Fibroblast of villous mesenchyme (primary cell): ENCODE data around the gene CABP1. TPM values are rescaled to one million over a fixed set of nuclear protein-coding genes. Genes with fewer than 3 reads are reported as not detected.
"Not testable (repeated sequence)": the region's sequence is repeated elsewhere in the genome, so short reads cannot be mapped to it uniquely, and the experiment has no call there.

Experiments
- DNase-seq: peaks from one replicate; pipeline ENCODE4 v3.0.0-alpha.2; 2010; ENCODE audit warnings: low read depth
- H3K4me3 ChIP-seq: 2 replicates; pipeline ENCODE4 v1.5.1; 2011; ENCODE audit warnings: low read depth, mild to moderate bottlenecking, low read length
- total RNA-seq: library from RNA; depleted of rRNA; stranded (reverse); fragments of >200 nt; gene quantifications from 2 replicates; pipeline ENCODE4 v1.2.3, GENCODE V29; 2012
- TF ChIP-seq, protein P1 (sequence below): IDR thresholded peaks from 2 replicates; pipeline ENCODE4 v1.5.1; 2012; ENCODE audit warnings: low read depth, mild to moderate bottlenecking, low read length; ENCODE audit not compliant: insufficient read depth

The CABP1 gene
- total RNA-seq, 1 donor: not detected

DNA sequence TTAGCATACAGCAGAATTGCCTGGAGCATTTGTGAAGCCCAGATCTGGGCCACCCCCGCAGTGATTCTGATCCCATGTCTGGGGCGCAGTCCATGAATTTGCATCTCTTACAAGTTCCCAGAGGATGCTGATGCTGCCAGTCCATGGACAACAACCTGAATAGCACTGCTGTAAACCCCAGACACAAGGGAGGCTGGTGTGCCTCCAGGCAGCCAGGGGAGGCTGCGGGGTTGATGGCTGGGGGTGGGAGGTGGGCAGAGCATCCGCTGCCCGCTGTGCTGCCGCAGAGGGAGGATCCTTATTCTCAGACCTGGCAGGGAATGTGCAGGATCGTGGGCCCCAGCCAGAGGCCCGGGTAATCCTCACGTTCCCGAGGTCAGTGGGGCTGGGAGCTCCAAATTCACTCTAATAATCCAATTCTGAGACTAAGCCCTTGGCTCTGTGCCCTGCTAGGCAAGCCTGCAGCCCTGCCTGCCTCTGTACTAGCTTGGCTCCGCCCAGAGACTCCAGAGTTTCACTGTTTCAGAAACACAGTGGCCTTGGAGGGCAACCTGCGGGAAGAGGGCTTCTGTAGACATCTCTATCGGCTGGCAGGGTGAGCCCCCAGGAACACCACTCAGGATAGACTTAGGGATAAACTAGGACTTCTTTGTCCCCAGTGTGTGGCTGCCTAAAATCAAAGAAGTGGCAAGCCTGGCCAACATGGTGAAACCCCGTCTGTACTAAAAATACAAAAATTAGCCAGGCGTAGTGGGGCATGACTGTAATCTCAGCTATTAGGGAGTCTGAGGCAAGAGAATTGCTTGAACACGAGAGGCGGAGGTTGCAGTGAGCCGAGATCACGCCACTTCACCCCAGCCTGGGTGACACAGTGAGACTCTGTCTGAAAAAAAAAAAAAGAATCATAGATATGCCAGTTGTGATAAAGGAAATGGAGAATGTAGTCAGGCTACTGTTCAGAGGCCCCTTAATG is 28.7 kb downstream of the CABP1 start:
- H3K4me3 ChIP-seq: no peak overlapping the region
- peak; percentile 24 for DNase-seq
- TF ChIP-seq, protein P1, sequence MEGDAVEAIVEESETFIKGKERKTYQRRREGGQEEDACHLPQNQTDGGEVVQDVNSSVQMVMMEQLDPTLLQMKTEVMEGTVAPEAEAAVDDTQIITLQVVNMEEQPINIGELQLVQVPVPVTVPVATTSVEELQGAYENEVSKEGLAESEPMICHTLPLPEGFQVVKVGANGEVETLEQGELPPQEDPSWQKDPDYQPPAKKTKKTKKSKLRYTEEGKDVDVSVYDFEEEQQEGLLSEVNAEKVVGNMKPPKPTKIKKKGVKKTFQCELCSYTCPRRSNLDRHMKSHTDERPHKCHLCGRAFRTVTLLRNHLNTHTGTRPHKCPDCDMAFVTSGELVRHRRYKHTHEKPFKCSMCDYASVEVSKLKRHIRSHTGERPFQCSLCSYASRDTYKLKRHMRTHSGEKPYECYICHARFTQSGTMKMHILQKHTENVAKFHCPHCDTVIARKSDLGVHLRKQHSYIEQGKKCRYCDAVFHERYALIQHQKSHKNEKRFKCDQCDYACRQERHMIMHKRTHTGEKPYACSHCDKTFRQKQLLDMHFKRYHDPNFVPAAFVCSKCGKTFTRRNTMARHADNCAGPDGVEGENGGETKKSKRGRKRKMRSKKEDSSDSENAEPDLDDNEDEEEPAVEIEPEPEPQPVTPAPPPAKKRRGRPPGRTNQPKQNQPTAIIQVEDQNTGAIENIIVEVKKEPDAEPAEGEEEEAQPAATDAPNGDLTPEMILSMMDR: no peak

GRCh38 chr12:120670237-120670636 is 29.8 kb downstream of the CABP1 start:
- DNase-seq, H3K4me3 ChIP-seq: not testable (repeated sequence)

- TF ChIP-seq, protein P1: no peak
- H3K4me3 ChIP-seq: no peak overlapping the region
- no peak for DNase-seq
These were observed 30.2 kb downstream of the CABP1 start for GRCh38 chr12:120670667-120671066.

GRCh38 chr12:120674097-120674636 is 33.7 kb downstream of the CABP1 start:
- H3K4me3 ChIP-seq: no peak overlapping the region
- DNase-seq: no peak
- TF ChIP-seq, protein P1: no peak

DNA sequence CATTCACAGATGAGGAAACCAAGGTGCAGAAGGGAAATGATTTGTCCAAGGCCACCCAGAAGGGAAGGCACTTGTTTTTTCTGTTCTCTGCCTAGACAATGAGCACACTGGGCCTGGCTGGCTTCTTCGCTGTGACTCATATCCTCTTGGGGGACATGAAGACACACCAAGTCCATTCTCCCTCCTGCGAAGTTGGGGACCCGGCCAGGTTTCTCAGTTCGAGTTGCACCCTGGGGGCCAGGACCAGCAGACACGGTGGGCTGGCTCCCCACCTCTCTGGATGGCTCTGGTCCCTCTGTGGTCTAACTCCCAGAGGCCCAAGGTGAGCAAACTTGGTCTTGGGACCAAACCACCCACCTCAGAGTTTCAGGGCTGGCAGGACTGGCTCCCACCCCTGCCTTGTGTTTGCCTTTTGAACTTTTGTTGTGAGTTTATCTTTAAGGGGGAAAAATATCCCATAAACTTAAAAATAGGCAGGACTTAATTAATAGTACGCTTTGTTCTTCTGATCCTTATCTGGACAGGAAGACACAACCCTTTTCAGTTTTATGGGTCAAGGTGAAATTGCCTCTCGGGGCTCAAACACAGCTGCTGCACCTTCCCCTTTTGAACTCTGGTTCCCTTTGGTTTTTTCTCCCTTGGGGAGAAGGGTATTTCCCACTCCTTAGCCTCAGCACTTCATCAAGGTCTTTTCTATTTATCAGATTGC is 37.5 kb downstream of the CABP1 start:
- peak; percentile 21 for DNase-seq
- no peak overlapping the region for H3K4me3 ChIP-seq
- TF ChIP-seq, protein P1: no peak

DNA sequence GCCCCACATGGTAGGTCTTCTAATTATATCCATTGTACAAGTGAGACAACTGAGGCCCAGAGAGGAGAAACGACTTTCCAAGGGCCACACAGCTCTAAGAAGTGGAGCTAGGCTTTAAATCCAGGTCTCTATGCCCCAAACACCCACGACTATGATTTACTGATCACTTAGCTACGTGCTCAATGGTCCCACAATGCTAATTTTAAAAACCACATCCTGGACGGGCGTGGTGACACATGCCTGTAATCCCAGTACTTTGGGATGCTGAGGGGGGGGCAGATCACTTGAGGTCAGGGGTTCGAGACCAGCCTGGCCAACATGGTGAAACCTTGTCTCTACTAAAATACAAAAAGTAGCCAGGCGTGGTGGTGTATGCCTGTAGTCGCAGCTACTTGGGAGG is 38.1 kb downstream of the CABP1 start:
- H3K4me3 ChIP-seq: no peak overlapping the region
- TF ChIP-seq, protein P1: no peak
- DNase-seq: no peak
